Measurements from ENCODE around the gene AP2A1.

Gene AP2A1

DNA sequence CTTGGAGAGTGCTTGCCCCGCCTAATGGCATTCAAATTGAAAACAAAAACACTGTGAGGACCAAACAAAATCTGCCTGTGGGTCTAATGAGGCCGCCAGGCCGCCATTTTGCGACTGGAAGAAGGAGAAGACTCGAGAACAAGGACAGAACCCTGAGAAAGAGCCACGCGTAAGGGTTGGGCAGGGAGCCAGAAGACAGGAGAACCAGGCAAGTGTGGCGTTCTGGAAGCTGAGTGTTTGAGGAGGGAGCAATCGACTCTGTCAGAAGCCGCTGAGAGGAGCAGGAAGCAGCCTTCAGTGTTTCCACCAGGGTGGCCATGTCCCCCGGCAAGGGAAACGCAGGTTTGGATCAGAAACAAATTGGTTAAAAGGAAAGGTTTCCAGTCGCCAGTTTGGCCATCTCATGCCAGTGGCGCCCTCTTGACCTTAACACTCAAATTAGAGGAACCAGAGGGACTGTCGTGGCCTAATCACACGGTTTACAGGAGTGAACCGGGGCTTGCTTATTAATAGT is 74.0 kb downstream of the AP2A1 start:
- DNase-seq: no peak

DNA sequence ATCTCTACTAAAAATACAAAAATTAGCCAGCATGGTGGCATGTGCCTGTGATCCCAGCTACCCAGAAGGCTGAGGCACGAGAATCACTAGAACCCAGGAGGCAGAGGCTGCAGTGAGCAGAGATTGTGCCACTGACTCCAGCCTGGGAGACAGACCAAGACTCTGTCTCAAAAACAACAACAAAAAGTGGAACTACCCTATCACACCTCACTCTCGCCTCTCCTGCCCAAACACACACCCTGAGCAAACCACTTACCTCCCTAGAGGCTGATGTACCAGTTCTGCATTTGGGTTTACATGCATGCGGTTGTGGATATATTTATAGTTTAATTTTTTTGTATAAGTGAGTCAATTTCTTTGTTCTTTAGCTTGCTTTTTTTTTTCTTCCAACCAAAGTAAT is 76.5 kb downstream of the AP2A1 start:
- DNase-seq: no peak

DNA sequence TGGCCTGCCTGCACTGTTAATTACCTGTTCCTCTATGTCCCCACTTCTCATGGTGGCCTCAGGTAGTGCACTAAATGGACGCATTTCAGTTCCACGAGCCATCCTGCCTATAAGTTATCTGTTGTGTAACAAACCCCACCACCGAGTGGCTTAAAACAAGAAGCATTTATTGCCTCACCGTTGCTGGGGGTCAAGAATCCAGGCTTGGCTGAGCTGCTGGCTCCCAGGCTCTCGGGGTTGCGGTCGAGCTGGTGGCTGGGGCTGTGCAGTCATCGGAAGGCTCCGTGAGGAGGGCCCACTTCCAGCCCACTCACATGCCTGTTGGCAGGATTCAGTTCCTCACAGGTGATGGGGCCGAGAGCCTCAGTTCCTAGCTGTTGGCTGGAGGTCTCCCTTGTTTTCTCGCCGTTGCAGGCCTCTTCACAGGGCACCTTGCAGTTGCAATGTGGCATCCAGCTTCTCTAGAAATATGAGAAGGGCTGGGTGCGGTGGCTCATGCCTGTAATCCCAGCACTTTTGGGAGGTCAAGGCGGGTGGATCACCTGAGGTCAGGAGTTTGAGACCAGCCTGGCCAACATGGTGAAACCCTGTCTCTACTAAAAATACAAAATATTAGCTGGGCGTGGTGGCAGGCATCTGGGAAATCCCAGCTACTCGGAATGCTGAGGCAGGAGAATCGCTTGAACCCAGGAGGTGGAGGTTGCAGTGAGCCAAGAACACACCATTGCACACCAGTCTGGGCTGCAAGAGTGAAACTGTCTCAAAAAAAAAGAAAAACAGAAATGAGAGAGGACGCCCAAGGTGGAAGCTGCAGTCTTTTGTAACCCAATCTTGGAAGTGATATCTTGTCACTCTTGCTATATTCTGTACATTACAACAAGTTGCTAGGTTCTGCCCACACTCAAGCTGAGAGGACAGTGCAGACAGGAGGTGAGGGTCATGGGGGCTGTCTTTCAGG is 77.6 kb downstream of the AP2A1 start:
- DNase-seq: no peak

DNA sequence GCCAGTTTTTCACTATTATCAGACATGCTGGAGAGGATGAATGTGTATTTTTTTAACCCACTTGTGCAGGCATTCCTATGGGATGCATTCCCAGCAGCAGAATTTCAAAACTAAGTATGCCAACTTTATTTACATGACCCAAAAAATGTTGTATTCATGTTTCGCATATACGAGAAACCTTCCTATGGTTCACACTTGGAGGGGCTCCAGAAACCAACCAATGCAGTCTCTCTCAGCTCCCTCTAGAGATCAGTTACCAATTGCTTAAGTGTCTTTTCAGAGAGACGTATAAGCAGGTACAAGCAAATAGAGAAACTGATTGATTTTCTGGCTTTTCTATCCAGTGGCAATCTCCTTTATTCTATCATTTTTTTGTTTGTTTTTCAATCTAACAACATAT is 78.6 kb downstream of the AP2A1 start:
- DNase-seq: no peak

DNA sequence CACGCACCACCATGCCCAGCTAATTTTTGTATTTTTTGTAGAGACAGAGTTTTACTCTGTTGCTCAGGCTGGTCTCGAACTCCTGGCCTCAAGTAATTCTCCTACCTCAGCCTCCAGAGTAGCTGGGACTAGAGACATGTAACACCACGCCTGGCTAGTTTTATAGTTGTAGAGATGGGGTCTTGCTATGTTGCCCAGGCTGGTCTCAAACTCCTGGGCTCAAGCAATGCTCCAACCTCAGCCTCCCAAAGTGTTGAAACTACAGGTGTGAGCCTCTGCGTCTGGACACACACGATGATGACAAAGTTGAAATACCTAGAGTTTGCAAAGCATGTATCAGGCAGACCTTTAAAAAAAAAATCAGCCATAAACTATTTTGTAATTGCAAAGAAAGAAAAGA is 79.6 kb downstream of the AP2A1 start:
- DNase-seq: no peak

DNA sequence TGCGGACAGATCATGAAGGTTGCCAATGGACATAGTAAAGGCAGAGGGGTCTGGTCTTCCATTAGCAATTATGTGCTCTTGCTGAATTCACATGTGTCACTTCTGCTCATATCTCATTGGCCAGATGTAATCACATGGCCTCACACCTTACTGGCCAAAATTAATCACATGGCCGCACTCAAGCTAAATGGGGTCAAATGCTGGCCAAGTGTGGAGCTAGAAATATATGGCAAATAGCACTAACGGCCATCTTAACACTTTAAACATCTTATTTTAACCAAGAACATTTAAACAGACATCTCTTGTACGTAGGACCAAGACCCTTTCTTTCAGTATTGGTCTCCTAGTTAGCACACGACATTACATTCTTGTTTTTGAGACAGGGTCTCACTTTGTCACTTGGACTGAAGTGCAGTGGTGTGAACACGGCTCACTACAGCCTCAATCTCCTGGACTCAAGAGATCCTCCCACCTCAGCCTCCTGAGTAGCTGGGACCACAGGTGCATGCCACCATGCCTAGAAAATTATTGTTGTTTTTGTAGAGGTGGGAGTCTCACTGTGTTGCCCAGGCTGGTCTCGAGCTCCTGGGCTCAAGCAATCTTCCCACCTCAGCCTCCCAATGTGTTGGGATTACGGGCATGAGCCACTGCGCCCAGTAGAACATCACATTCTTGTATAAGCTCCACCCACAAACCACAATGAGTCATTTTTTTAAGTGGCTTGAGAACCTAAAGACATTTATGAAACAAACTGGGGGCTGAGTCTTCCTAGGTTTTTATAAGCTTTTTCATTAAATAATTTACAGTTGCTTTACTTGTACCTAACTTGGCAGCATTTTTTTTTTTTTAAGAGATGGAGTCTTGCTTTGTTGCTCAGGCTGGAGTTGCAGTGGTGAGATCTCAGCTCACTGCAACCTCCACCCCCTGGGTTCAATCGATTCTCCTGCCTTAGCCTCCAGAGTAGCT is 81.2 kb downstream of the AP2A1 start:
- DNase-seq: peak; percentile 78

DNA sequence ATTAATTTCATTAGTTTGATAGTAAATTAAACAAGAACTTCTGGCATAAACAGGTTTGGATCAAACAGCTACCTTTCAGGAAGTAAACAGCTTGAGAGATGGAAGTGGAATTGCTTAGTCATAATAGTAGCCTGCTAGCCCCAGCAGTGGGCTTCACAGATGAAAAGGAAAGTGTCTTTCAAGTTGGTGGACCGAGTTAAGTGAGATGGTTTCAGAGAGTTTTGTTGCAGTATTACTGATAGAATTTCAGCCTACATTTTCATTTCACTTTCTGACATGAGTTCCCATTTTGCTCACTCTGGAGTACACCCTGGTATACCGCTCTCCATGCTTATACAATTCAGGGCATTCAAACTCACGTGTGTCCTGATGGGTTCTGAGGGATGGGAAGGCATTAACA is 82.1 kb downstream of the AP2A1 start:
- no peak for DNase-seq

DNA sequence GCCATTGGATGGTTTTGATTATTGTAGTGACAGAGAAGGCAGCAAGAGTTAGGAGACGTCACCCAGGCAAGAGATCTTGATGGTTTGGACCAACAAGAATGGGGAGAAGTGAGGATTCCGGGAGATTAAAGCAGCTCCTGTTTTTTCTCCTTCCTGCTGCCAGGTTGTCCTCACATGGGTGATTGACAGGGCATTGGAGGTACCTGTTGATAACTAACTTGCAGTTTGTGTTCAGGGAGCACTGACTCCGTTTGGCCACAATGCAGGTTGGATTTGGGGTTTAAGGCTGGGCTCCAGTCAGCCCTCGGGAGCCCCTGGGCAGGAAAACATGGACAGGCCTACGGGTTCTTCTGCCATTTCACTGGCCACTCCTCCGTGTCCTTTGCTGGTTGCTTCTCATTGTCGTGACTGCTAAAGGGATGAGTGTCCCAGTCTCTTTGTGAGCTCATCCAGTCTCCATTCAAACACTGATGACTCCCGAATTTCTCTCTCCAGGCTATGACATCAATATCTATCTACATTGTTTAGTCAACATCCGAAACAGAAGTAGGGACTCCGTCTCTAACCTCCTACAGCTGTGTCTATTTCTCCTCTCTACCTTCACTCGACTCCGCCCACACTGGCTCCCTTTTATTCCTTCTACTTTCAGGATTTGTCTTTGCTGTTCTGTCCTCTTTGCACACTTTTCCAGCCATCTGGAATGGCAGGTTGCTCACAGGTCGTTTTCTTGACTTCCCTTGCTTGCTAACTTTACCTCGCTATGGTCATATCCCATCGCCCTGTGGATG is 82.8 kb downstream of the AP2A1 start:
- no peak for DNase-seq

DNA sequence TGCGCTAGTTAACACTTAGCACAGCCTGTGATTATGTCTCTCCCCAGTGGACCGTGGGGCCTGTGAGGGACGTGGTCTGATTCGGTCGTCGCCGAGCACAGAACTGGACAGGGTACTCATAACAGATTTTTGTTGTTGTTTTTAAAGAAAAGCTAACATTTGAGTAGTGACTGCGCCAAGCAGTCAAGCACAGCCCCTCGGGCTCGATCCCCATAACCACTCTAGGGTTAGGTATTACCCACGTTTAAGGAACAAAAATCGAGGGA is 83.4 kb downstream of the AP2A1 start:
- no peak for DNase-seq

DNA sequence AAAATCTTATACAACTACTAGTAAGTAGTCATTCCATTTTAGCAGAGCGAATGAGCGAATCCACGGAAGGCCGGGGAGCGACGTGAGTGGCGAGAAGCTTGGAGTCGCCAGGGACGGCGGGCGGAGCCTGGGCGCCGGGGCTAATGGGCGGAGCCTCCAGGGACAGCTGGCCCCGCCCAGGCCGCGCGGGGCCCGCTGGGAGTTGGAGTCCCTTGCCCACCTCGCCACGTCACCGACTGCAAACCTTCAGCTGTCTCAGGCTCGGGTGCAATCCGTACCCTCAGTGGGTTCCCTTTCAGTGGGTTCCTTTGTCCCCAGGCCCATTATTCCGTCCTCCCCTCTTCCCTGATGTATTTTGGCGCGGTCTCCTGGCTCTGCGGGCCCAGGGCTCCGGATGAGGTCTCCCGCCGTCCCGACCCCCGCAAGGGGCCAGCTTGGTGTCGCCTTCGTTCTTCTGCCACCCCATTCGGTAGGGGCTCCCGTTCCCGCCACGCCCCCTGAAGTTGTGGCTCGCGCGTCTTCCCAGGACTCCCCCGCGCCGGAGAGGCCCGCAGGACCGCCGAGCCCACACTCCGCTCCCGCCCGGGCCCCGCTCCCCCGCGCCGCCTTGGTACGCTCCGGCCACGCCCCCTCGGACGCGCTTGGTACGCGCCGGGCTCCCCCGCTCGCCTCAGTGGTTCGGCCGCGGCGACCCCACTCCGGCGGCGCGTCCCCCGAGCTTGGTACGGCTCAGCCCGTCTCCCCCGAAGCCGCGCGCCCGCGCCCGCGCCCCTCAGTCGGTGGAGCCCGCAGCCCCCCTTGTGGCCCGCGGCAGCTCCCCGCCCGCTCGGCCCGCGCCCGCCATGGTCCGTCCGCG is 83.9 kb downstream of the AP2A1 start, which contains the start of gene PTOV1:
TSS of gene PTOV1 (plus strand) at position 673 of the 856 bp plus-strand sequence.
- DNase-seq: peak; percentile 92

DNA sequence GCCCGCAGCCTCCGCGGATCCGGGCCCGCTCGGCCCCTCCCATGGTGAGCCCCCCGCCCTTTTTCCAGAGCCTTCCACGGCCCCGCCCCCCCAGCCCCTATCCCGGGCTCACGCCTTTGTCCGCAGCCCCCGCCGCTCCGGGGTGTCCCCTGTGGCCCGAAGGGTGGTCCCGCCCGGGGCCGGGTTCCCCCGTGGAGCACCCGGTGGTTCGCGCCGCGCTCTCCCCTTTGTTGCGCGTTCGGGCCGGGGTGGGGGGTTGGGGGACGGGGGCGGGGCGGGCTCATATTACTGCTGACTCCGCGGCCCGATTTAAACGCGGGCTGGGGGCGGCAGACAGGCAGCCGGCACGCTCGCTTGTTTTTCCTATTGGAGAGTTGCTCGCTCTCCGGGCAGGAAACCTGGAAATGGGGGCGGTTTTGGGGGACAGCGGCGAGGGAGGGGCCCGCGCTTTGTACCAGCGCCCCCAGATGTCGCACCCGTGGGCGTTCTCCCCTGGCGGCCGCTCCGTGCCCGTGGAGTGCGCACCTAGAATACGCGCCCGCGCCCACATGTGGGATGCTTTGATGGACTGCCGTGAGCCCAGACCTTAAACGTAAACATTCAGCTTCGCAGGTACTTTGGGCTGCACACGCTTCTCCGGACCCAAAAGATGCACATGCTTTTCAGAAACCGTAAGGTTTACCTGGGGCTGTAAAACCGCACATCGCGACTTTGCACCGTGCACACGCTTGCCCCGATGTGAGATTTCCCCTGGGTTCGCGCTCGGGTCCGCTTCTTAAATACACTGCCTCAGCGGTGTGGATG is 84.9 kb downstream of the AP2A1 start:
- peak; percentile 38 for DNase-seq

DNA sequence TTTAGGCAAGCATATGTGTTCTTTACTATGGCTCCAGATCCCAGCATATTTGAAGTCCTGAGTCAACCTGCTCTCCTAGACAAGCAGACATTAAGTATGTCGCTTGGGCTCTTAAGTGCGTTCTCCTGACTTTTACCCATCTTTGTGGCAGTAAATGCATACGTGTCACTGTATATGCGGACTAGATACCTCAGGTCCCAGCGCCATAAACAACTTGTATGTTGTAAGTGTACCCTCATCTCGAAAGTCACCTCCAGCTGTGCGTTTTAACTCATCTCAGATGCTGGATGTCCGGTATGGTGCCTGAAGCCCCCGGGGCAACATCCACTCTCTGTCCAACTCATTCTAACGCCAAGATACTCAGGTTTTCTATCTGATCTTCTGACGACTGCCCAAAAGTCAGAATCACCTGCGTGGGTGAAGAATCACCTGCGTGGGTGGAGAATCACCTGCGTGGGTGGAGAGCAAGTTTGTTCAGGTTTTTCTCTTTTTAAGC is 85.9 kb downstream of the AP2A1 start:
- peak; percentile 18 for DNase-seq

DNA sequence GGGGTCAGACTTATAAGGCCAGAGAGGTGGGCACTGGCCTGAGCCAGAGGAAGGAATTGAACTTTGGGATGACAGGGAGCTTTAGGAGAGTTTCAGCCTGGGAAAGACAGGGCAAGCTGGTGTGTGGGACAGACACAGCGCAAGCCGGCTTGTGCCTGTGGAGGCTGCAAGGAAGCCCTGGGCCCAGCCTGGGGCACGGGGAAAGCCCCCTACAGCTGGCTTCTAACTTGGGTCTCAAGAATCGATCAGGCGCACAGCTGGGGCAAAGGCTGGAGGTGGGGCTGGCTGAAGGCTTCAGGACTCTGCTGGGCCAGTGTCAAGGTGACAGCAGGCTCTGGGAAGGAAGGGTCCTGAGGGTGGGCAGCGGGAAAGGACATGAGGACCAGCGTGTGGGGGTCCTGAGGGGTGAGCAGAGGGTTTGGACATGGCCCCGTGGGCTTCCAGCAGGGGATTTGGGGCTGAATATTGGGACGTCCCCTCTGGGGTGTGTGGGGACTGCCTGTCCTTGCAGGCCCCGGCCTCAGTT is 87.1 kb downstream of the AP2A1 start:
- no peak for DNase-seq

DNA sequence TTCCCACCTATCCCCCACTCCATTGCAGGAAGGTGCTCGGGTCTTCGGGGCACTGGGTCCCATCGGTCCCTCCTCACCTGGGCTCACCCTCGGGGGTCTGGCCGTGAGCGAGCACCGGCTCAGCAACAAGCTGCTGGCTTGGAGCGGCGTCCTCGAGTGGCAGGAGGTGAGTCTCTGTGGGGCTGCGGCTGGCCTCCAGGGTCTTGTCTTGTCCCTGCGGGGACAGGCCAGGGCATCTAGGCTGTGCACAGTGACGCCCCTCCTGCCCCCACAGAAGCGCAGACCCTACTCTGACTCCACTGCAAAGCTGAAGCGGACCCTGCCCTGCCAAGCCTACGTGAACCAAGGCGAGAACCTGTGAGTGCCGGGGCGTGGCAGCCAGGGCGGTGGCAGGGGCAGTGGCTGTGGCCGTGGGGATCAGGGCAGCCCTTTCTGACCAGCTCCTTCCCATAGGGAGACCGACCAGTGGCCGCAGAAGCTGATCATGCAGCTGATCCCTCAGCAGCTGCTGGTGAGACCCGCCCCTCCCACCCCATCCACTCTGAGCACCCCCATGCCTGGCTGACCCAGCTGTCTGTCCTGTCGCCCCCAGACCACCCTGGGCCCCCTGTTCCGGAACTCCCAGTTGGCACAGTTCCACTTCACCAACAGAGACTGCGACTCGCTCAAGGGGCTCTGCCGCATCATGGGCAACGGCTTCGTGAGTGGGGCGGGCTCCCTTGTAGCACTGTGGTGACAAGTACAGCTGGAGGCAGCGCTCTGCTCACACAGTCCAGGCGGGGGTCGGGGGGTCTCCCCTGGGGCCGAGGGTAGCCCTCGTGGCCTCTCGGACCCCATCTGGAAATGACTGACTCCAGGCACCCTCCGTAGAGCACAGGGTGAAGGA is 87.8 kb downstream of the AP2A1 start:
- no peak for DNase-seq

DNA sequence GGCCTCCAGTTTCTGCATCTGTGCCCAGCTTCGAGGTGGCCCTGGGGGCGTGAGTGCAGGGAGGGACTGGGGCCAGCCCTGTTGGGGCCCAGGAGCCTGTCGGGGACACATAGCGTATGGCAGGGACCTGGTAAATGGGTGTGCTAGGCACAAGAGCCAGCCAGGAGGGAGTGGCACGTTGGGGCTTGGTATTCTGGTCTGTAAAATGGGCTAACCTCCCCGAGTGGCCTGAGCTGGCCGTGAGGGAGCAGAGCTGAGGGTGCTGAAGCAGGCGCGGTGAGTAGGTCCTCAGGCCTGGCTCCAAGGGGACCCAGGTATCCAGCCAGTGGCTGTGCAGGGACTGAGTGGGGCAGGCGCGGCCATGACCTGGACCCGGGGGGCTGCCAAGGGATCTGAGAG is 88.5 kb downstream of the AP2A1 start:
- no peak for DNase-seq

DNA sequence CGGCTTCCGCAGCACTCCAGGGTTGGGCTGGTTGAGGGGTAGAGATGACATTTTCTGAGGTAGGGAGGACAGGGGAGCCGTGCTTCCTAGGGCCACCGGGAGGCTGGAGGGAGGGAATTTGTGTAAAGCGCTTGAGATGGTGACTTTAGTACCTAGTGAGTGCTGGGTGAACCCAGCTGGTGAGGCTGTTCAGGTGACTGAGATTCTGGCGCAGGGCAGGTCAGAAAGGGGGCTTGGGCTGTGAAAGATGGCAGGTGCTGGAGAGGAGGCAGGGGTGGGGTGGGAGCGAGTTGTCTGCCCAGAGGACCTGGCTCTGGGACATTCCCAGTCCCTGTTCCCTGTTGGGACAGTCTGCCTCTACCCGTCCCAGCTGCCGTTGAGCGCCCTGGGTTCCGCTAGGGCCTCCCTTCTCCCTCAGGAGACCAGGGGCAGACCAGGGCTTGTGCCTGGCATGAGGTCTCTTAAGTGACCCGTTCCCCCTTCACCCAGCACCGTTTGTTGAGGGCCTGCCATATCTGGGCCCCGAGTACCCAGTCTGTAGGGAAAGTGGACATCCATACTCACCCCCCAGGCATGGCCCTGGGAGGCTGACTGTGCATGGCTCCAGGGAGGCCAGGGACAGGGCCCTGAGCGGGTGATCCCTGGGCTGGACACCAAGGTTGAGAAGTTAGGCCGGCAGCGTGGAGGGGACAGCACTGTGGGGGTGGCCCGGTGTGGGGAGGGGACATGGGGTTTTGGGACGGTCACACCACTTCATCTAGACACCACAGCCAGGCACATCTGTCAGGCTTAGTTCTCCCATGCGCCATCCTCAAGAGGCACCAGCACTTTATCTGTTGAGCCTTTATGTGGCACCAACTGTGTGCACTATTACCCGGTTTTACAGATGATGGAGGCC is 89.1 kb downstream of the AP2A1 start:
- DNase-seq: no peak

DNA sequence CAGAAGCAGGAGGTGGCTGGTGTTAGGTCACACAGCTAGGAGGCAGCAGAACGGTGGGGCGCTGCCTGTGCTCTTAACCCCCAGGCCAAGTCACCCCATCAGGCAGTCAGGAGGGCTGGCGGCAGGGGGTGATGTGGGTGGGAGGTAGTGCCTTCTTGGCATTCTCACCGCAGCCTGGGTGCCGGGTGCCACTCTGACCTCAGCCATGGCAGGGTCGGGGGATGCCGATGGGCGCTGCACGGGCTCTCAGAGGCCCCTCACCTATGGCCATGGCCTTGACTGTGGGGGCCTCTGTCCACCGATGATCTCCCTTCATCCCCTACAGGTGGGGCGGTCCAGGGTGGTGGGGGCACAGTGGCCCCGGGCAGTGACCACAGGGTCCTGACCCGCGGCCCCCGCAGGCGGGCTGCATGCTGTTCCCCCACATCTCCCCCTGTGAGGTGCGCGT is 89.8 kb downstream of the AP2A1 start:
- DNase-seq: no peak

Measured in fibroblast of upper back skin (primary cell).